A673 (cell line): Measurements from ENCODE around the gene CLRN3. TPM values are rescaled to one million over a fixed set of nuclear protein-coding genes. Genes with fewer than 3 reads are reported as not detected.

Experiments used
- BruUV-seq: library from RNA; stranded (reverse); fragments of 400-500 nt; replicated peaks from 2 replicates; lab custom pipeline; 2021; lab: Mats Ljungman, UMichigan
- CTCF ChIA-PET: fragments of 300-600 bp; sonication (Branson Sonifier 250); formaldehyde crosslinking; loops from one replicate; lab custom pipeline; 2022; ENCODE audit warnings: antibody characterized with exemption; lab: Charles Lee
- POLR2A ChIA-PET: fragments of 300-600 bp; sonication (Branson Sonifier 250); formaldehyde crosslinking; loops from one replicate; lab custom pipeline; 2022; ENCODE audit warnings: antibody characterized with exemption; ENCODE audit not compliant: low non-redundant PET; lab: Charles Lee
- DNase-seq: peaks from one replicate; pipeline ENCODE4 v3.0.0-alpha.2; 2015; ENCODE audit warnings: low spot score
- H3K27ac ChIP-seq: fragments of 200-600 bp; sonication (generic); 2 replicates; pipeline ENCODE4 v1.5.1; 2016; ENCODE audit warnings: mixed run types, low read depth, mild to moderate bottlenecking, mixed read lengths, antibody characterized with exemption, low read length; ENCODE audit not compliant: poor library complexity, severe bottlenecking
- H3K27me3 ChIP-seq: fragments of 200-600 bp; sonication (generic); replicated peaks from 2 replicates; pipeline ENCODE4 v1.6.1; 2017; ENCODE audit warnings: mixed run types, low read depth, mild to moderate bottlenecking, mixed read lengths, antibody characterized with exemption, low read length; ENCODE audit not compliant: insufficient read depth, poor library complexity
- H3K36me3 ChIP-seq: fragments of 200-600 bp; sonication (generic); 2 replicates; pipeline ENCODE4 v1.6.1; 2016; ENCODE audit warnings: mixed run types, mild to moderate bottlenecking, mixed read lengths, antibody characterized with exemption, low read length; ENCODE audit not compliant: insufficient read depth, poor library complexity, severe bottlenecking
- H3K4me1 ChIP-seq: fragments of 200-600 bp; sonication (generic); 2 replicates; pipeline ENCODE4 v1.6.1; 2017; ENCODE audit warnings: mixed run types, mild to moderate bottlenecking, mixed read lengths, antibody characterized with exemption, low read length; ENCODE audit not compliant: insufficient read depth, poor library complexity, severe bottlenecking
- H3K4me3 ChIP-seq: fragments of 200-600 bp; sonication (generic); 2 replicates; pipeline ENCODE4 v1.5.1; 2016; ENCODE audit warnings: low read depth, mixed run types, mild to moderate bottlenecking, mixed read lengths, low read length; ENCODE audit not compliant: poor library complexity, severe bottlenecking
- H3K9me3 ChIP-seq: fragments of 200-600 bp; sonication (generic); 2 replicates; pipeline ENCODE4 v1.6.1; 2016; ENCODE audit warnings: mixed run types, low read depth, mild to moderate bottlenecking, mixed read lengths, antibody characterized with exemption, low read length; ENCODE audit not compliant: poor library complexity, severe bottlenecking
- EZH2 ChIP-seq: fragments of 200-600 bp; sonication (generic); IDR thresholded peaks from 2 replicates; pipeline ENCODE4 v1.6.1; 2017; ENCODE audit warnings: borderline replicate concordance, low read depth, mild to moderate bottlenecking, mixed read lengths, antibody characterized with exemption, low read length; ENCODE audit not compliant: poor library complexity, severe bottlenecking
- intact Hi-C: fragments of 100-400 bp; cut with micrococcal nuclease; formaldehyde crosslinking; loops from one replicate; pipeline ENCODE4 v1.10.0; 2022; ENCODE audit not compliant: unreplicated experiment
- total RNA-seq: library from RNA; stranded (reverse); gene quantifications from 2 replicates; pipeline ENCODE4 v1.2.3, GENCODE V29; 2021
- TF ChIP-seq, protein P1 (sequence below): fragments of 300-800, 200-600 bp; sonication (generic); conservative IDR thresholded peaks from 2 replicates; pipeline ENCODE4 v1.5.1; 2017; ENCODE audit warnings: low read depth, mild to moderate bottlenecking, antibody characterized with exemption, low read length, moderate library complexity, mixed read lengths

CLRN3 gene
- total RNA-seq, 1 experiment from 2014 or later: not detected

DNA sequence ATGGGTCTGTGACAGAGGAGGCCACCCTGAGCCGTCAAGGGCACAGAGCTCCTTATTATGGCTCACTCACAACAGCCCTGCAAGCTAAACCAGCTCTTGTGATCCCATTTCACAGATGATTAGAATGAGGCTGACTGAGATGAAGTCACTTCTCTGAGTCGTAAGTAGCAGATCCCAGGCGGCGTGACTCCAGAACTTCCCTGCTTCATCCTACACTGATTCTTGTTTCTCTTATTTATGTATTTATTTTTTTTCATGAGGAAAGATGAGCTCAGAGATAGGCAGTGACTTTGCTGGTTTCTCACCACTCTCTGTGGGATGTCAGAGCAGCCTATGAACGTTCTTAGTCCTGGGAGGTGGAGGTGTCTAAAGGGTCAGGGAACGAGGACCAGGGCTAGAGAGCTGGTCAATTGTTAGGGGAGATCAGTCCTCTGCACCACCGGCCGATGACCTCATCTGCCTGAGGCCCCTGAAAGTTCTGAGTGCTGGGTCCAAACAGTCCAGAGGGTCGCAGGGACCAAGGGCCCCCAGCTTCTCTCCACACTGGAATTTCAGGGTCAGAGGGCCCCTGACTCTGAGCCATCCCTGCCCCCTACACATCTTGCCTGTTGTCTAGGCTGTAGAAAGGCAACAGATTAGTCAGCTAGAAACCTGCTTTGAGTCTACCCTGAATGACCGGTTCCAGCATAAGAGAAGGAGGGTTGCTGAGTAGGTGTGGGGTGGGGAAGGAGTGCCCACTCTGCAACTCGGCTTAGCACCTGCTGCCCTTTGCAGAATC is 17.9 kb downstream of the CLRN3 start:
- no peak overlapping the region for H3K4me3 ChIP-seq
- H3K9me3 ChIP-seq: no peaks in the 10 kb centered on the region
- intact Hi-C loops: no loop called here
- H3K36me3 ChIP-seq: no peaks in the 10 kb centered on the region
- TF ChIP-seq, protein P1, sequence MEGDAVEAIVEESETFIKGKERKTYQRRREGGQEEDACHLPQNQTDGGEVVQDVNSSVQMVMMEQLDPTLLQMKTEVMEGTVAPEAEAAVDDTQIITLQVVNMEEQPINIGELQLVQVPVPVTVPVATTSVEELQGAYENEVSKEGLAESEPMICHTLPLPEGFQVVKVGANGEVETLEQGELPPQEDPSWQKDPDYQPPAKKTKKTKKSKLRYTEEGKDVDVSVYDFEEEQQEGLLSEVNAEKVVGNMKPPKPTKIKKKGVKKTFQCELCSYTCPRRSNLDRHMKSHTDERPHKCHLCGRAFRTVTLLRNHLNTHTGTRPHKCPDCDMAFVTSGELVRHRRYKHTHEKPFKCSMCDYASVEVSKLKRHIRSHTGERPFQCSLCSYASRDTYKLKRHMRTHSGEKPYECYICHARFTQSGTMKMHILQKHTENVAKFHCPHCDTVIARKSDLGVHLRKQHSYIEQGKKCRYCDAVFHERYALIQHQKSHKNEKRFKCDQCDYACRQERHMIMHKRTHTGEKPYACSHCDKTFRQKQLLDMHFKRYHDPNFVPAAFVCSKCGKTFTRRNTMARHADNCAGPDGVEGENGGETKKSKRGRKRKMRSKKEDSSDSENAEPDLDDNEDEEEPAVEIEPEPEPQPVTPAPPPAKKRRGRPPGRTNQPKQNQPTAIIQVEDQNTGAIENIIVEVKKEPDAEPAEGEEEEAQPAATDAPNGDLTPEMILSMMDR: no peak
- TF ChIP-seq EZH2: no peak
- BruUV-seq: no TSS peak
- ChIA-PET CTCF (no interaction called here), POLR2A (interaction anchor here (0.6 kb wide), 1 partner anchor 175 kb away, joined by 7 read pairs; no protein-coding TSS in a partner anchor)
- no peak overlapping the region for H3K27ac ChIP-seq
- no peaks in the 10 kb centered on the region for H3K4me1 ChIP-seq
- no peak for DNase-seq
- peaks cover 24% of the 10 kb centered on the region for H3K27me3 ChIP-seq

DNA sequence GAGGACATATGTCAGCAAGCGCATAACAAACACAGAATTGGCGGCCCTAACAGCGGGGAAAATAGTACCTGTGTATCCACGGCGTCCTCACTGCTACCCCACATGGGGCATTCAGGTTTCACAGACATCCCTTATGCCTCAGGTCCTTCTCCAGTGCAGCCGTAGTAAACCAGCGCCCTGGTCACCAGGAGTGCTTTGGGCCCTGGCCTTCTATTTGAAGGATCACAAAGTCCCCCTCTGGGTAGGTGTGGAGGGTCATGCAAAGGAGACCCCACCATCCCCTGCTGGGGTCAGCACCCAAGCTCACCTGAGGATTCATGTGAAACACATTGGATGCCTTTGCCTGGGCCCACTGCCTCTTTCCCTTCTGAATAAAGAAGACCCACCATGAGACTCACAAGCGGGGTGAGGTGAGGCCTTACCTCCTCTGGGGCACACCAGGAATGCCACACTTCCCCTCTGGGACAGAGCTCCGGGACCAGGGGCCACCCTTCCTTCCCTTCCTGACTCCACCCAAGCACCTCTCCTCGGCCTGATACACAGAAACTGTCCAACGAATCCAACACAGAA is 18.8 kb downstream of the CLRN3 start:
- ChIA-PET POLR2A (interaction anchor here (0.6 kb wide), 1 partner anchor 176 kb away, joined by 7 read pairs; no protein-coding TSS in a partner anchor), CTCF (no interaction called here)
- H3K4me3 ChIP-seq: no peak overlapping the region
- no TSS peak for BruUV-seq
- TF ChIP-seq, protein P1: no peak
- TF ChIP-seq EZH2: no peak
- H3K36me3 ChIP-seq: no peaks in the 10 kb centered on the region
- H3K9me3 ChIP-seq: no peaks in the 10 kb centered on the region
- intact Hi-C loops: no loop called here
- H3K4me1 ChIP-seq: no peaks in the 10 kb centered on the region
- H3K27me3 ChIP-seq: peaks cover 31% of the 10 kb centered on the region
- no peak for DNase-seq
- no peak overlapping the region for H3K27ac ChIP-seq

DNA sequence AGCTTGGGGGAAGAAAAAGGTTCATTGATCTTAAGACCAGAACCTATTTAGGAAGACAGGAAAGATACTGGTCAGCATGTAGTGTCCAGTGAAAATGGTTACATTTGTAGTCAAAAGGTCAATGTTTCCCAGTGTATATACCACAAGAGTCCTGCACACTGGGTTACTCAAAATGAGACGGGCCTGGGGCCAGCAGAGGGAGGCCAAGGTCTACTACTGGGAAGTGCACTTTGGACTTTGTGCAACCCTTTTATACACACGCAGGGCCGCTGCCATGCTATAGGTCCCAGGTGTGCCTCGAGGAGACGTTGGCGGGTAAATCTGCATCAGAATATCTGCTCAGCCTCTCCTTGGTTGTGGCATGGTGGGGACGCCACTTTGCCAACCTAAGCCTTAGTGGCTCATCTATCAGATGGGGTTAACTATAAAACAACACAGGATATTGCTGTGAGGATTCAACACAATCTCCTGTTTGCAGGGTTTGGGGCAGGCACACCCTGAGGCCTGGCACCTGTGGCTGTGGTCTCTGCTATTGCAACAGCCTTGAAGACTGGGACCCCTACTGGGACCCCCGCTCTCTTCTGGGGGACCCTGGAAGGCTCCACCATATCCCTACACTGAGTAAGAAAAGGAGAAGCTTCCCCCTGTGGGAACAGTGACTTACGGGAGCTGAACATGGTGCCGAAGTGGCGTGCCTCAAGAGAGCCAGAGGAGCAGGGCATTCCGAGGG is 19.7 kb downstream of the CLRN3 start:
- Histone ChIP-seq H3K36me3 (no peaks in the 10 kb centered on the region), H3K27me3 (peaks cover 29% of the 10 kb centered on the region), H3K4me1 (no peaks in the 10 kb centered on the region), H3K4me3 (no peak overlapping the region), H3K27ac (no peak overlapping the region), H3K9me3 (no peaks in the 10 kb centered on the region)
- ChIA-PET POLR2A (no interaction called here), CTCF (no interaction called here)
- BruUV-seq: no TSS peak
- no peak for TF ChIP-seq EZH2
- TF ChIP-seq, protein P1: no peak
- no peak for DNase-seq
- intact Hi-C loops: no loop called here
